ENCODE measurements around the gene SSH2. TPM values are rescaled to one million over a fixed set of nuclear protein-coding genes. Genes with fewer than 3 reads are reported as not detected.

The SSH2 gene
- total and polyA plus RNA-seq, 2 of the 13 experiments (the other 11 are each of a cell fraction or from before 2014, with no cell fraction given), result 6.0 to 6.4 TPM

GRCh38 chr17:29929533-29930408 is at the start of gene SSH2 (continued):
- peak; percentile 53; the same call in 1 of the 2 replicates for TF ChIP-seq MED13 (CRISPR knock-in tag; IDR thresholded peaks at IDR 0.05)
- no peak for TF ChIP-seq ETS1 (CRISPR knock-in tag; IDR thresholded peaks at IDR 0.05)
- TF ChIP-seq ZMYM4 (CRISPR knock-in tag; IDR thresholded peaks at IDR 0.05), result peak; percentile 23; the same call in 1 of the 2 replicates
- TF ChIP-seq MLLT10 (CRISPR knock-in tag; IDR thresholded peaks at IDR 0.05), result no peak
- TF ChIP-seq MEIS2 (CRISPR knock-in tag; IDR thresholded peaks at IDR 0.05), result peak; percentile 87
- TF ChIP-seq MYC (CRISPR knock-in tag; IDR thresholded peaks at IDR 0.05; ENCODE audit: borderline replicate concordance), result peak; percentile 73
- no peak for TF ChIP-seq ZNF264 (CRISPR knock-in tag; IDR thresholded peaks at IDR 0.05)
- TF ChIP-seq TFDP1 (CRISPR knock-in tag; IDR thresholded peaks at IDR 0.05; ENCODE audit: borderline replicate concordance), result peak; percentile 86; the same call in 1 of the 2 replicates
- peak; percentile 74 for TF ChIP-seq RBFOX2 (IDR thresholded peaks at IDR 0.05; ENCODE audit: low read depth, low read length)
- TF ChIP-seq MAZ (IDR thresholded peaks at IDR 0.05; ENCODE audit: borderline replicate concordance, low read depth, low read length), result no peak
- TF ChIP-seq MAZ (CRISPR knock-in tag; IDR thresholded peaks at IDR 0.05; ENCODE audit: low read depth), result peak; percentile 63
- no peak for TF ChIP-seq ZHX2 (IDR thresholded peaks at IDR 0.05; ENCODE audit: low read depth)
- 0 out of 2 replicates have a peak, but pooled peaks have one; percentile 47 for TF ChIP-seq ZHX2 (CRISPR knock-in tag; IDR thresholded peaks at IDR 0.05; ENCODE audit: borderline replicate concordance)
- TF ChIP-seq BORCS8-MEF2B (CRISPR knock-in tag; IDR thresholded peaks at IDR 0.05), result 0 out of 2 replicates have a peak, but pooled peaks have one; percentile 27
- peak; percentile 22 for TF ChIP-seq KDM2A (CRISPR knock-in tag; IDR thresholded peaks at IDR 0.05; ENCODE audit: borderline replicate concordance, low read depth)
- TF ChIP-seq GPBP1L1 (CRISPR knock-in tag; IDR thresholded peaks at IDR 0.05), result no peak

Data from HepG2 (cell line).